GM12891 (cell line): Measurements from ENCODE around the gene PDE6B.

Experiments
- PAX5 ChIP-seq: IDR thresholded peaks from 2 replicates; pipeline ENCODE4 v1.6.1; 2011; ENCODE audit warnings: low read length, moderate library complexity, mild to moderate bottlenecking; ENCODE audit not compliant: insufficient read depth, severe bottlenecking
- POLR2A ChIP-seq: IDR thresholded peaks from 2 replicates; pipeline ENCODE4 v1.6.1; 2011; ENCODE audit warnings: low read depth, low read length, control low read depth
- POLR2AphosphoS5 ChIP-seq: IDR thresholded peaks from 2 replicates; pipeline ENCODE4 v1.6.1; 2011; ENCODE audit warnings: low read depth, low read length, control low read depth
- POU2F2 ChIP-seq: IDR thresholded peaks from 2 replicates; pipeline ENCODE4 v1.6.1; 2011; ENCODE audit warnings: low read depth, mild to moderate bottlenecking, control low read depth, low read length, moderate library complexity

DNA sequence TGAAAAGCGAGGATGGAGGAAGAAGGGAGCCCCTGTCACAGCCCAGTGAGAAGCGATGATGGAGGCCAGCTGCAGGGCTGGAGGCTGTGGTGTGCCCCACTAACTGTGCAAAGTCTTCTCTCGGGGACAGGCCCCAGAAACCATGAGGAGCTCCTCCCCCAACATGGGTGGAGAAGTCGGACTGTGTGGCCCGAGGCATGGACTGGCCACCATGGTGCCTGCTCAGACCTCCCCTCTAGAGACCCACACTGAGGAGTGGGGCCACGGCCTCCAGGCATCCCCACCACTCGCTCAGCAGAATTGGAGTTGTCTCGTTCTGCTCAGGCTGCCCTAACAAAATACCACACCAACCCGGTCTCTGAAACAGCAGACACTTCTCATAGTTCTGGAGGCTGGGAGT lies 12.2 kb upstream of the PDE6B start:
- TF ChIP-seq POLR2A (no peak), POLR2AphosphoS5 (no peak), POU2F2 (no peak), PAX5 (no peak)
